Activated naive CD8-positive, alpha-beta T cell (primary cell): ENCODE data around the gene RASSF5.

Source experiments
- H3K27ac Mint-ChIP-seq: one replicate; pipeline ENCODE4 v1.8.0; 2021; ENCODE audit warnings: mixed read lengths
- H3K27me3 Mint-ChIP-seq: one replicate; pipeline ENCODE4 v1.8.0; 2021; ENCODE audit warnings: mixed read lengths
- H3K36me3 Mint-ChIP-seq: one replicate; pipeline ENCODE4 v1.8.0; 2021; ENCODE audit warnings: mixed read lengths
- H3K4me1 Mint-ChIP-seq: one replicate; pipeline ENCODE4 v1.8.0; 2021; ENCODE audit warnings: low read depth, mixed read lengths
- H3K4me3 Mint-ChIP-seq: one replicate; pipeline ENCODE4 v1.8.0; 2021; ENCODE audit warnings: mild to moderate bottlenecking, mixed read lengths
- H3K9me3 Mint-ChIP-seq: one replicate; pipeline ENCODE4 v1.8.0; 2021; ENCODE audit warnings: low read depth, mixed read lengths

RASSF5 gene

GRCh38 chr1:206568779-206569352, 61.5 kb downstream of the RASSF5 start:
- Mint-ChIP-seq H3K4me3 (peak overlapping the region; percentile 94), H3K4me1 (peaks cover 97% of the 10 kb centered on the region), H3K27ac (peak overlapping the region; percentile 100), H3K36me3 (peaks cover 41% of the 10 kb centered on the region), H3K27me3 (no peaks in the 10 kb centered on the region), H3K9me3 (no peaks in the 10 kb centered on the region)

DNA sequence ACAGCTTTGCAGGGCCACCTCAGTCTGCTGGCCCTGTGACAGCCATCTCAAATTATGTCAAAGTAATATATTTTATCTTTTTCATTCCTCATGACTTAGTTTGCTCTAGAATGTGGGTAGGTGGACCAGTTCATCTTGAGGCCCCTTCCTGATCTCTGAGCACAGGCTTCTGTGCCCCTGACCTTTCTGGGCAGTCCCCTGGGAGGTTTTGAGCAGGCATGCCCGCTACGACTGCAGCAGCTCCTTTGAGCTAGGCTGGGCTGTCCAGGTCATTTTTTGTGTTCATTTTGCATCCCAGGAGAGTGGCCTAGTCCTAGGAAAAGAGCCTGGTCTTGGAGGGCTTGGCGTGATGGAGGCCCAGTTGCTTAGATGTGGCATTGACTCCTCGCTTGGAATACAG, 62.2 kb downstream of the RASSF5 start:
- Mint-ChIP-seq H3K27ac (peak overlapping the region; percentile 100), H3K4me1 (peaks cover 97% of the 10 kb centered on the region), H3K27me3 (no peaks in the 10 kb centered on the region), H3K9me3 (no peaks in the 10 kb centered on the region), H3K36me3 (peaks cover 42% of the 10 kb centered on the region), H3K4me3 (peak overlapping the region; percentile 94)

DNA sequence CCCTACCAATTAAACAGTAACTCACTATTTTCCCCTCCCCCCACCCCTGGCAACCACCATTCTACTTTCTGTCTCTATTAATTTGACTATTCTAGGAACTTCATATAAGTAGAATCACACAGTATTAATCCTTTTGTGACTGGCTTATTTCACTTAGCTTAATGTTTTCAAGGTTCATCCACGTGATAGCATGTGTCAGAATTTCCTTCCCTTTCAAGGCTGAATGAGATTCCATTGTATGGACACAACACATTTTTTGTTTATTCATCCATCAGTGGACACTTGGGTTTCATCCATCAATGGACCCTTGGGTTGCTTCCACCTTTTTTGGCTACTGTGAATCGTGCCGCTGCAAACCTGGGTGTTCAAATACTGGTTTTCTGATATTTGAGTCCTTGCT, 63.2 kb downstream of the RASSF5 start:
- peak overlapping the region; percentile 100 for H3K27ac Mint-ChIP-seq
- peaks cover 37% of the 10 kb centered on the region for H3K36me3 Mint-ChIP-seq
- H3K9me3 Mint-ChIP-seq: no peaks in the 10 kb centered on the region
- H3K4me3 Mint-ChIP-seq: peak overlapping the region; percentile 94
- no peaks in the 10 kb centered on the region for H3K27me3 Mint-ChIP-seq
- H3K4me1 Mint-ChIP-seq: peaks cover 96% of the 10 kb centered on the region

GRCh38 chr1:206572835-206573234, 65.5 kb downstream of the RASSF5 start:
- H3K36me3 Mint-ChIP-seq: peaks cover 32% of the 10 kb centered on the region
- no peaks in the 10 kb centered on the region for H3K9me3 Mint-ChIP-seq
- H3K27me3 Mint-ChIP-seq: no peaks in the 10 kb centered on the region
- H3K4me1 Mint-ChIP-seq: peaks cover 96% of the 10 kb centered on the region
- H3K4me3 Mint-ChIP-seq: peak overlapping the region; percentile 25
- H3K27ac Mint-ChIP-seq: peak overlapping the region; percentile 100

GRCh38 chr1:206573319-206573718, 66.0 kb downstream of the RASSF5 start:
- peaks cover 35% of the 10 kb centered on the region for H3K36me3 Mint-ChIP-seq
- peaks cover 97% of the 10 kb centered on the region for H3K4me1 Mint-ChIP-seq
- H3K9me3 Mint-ChIP-seq: no peaks in the 10 kb centered on the region
- peak overlapping the region; percentile 100 for H3K27ac Mint-ChIP-seq
- peak overlapping the region; percentile 66 for H3K4me3 Mint-ChIP-seq
- H3K27me3 Mint-ChIP-seq: no peaks in the 10 kb centered on the region

GRCh38 chr1:206573762-206574161, 66.4 kb downstream of the RASSF5 start:
- Mint-ChIP-seq H3K27me3 (no peaks in the 10 kb centered on the region), H3K27ac (peak overlapping the region; percentile 100), H3K4me1 (peaks cover 97% of the 10 kb centered on the region), H3K36me3 (peaks cover 34% of the 10 kb centered on the region), H3K9me3 (no peaks in the 10 kb centered on the region), H3K4me3 (peak overlapping the region; percentile 66)

- Mint-ChIP-seq H3K4me3 (peak overlapping the region; percentile 85), H3K27me3 (no peaks in the 10 kb centered on the region), H3K9me3 (no peaks in the 10 kb centered on the region), H3K36me3 (peaks cover 39% of the 10 kb centered on the region), H3K4me1 (peaks cover 99% of the 10 kb centered on the region), H3K27ac (peak overlapping the region; percentile 100)
These were observed 68.0 kb downstream of the RASSF5 start for GRCh38 chr1:206575165-206575893.

DNA sequence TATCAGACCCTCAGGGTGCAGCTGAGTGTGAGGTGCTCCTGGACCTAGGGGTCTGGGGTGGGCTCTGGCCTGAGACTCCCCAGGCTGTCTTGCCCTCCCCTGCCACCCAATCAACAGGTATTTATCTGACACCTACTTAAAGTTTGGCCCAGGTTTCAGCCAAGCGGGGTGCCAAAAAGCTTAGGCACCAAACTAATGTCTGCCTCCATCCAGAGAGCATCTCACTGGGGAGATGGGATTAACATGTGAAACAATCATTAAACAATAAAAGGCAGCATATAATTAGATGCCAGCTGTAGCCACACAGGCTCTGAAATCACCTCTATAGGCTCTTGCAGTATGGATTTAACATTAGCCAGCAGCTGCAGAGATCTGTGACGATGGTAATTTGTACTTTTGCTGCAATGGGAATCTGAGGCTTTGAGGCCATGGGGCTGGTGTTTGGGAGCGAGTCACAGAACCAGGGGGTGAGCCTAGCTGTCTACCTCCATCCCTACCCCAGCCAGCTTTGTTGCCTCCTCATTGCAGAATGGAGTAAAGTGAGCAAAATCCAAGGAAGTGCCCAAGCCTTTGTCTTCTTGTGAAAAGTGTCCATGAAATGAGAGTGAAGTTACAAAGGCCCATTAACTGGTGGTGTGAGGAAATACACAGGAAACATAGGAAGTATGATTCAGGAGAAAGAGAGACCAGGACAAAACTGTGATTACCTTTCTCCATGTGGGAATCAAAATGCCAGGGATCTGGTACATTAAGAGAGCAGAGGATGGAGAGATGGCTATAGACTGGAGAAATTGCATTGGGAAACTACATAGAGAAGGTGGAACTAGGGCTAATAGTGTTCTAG, 68.8 kb downstream of the RASSF5 start:
- peaks cover 42% of the 10 kb centered on the region for H3K36me3 Mint-ChIP-seq
- peaks cover 99% of the 10 kb centered on the region for H3K4me1 Mint-ChIP-seq
- no peaks in the 10 kb centered on the region for H3K9me3 Mint-ChIP-seq
- H3K4me3 Mint-ChIP-seq: peak overlapping the region; percentile 85
- no peaks in the 10 kb centered on the region for H3K27me3 Mint-ChIP-seq
- peak overlapping the region; percentile 100 for H3K27ac Mint-ChIP-seq

DNA sequence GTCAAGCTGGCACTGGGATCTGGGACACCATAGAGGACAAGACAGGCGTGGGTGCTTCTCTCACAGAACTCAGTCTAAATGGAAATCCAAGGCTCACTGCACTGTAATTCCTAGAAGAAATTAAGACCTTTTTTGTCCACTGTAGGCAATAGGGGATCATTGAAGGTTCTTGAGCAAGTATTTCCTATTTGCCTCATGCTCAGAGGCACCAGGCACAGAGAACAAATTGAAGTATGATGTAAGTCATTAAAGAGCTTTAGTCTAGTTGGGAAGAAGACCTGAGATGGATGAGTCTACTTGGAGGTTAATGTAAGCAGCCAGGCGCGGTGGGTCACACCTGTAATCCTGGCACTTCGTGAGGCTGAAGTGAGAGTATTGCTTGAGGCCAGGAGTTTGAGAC, 70.3 kb downstream of the RASSF5 start:
- H3K4me3 Mint-ChIP-seq: peak overlapping the region; percentile 84
- no peaks in the 10 kb centered on the region for H3K9me3 Mint-ChIP-seq
- H3K27ac Mint-ChIP-seq: peak overlapping the region; percentile 100

DNA sequence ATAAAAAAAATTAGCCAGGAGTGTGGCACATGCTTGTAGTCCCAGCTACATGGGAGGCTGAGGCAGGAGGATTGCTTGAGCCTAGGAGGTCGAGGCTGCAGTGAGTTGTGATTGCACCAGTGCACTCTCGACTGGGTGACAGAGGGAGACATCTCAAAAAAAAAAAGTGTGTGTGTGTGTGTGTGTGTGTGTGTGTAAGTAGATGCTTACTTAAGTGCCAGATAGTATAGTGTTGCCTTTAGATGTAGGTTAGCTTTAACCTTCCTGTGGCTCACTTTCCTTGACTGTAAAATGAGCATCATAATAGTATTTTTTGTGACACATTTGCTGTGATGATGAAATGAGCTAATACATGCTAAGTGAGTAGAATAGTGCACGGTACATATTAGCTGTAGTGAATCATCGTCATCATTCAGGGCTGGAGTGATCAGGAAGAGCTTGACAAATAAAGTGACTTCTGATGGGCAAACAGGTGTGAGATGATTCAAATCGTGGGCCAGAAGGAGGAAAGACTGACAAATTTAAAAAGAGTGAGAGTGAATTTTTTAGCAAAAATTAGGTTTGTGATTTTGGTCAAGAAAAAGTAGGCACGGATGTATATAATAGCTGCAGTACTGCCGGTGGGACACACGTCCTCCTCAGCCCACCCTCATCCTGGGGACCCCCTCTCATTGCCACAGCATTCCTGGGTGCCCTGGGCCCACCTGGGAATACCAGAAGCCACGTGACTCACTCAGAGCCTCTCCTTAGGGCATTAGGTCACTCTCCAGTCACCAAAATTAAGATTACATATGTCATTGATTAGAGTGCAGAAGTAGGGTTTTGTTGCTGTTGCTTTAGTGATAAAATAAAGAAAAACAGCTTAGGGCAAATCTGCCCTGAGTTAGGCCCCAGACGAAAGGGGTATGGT, 71.0 kb downstream of the RASSF5 start:
- no peaks in the 10 kb centered on the region for H3K9me3 Mint-ChIP-seq
- no peaks in the 10 kb centered on the region for H3K27me3 Mint-ChIP-seq
- peaks cover 99% of the 10 kb centered on the region for H3K4me1 Mint-ChIP-seq
- peaks cover 27% of the 10 kb centered on the region for H3K36me3 Mint-ChIP-seq
- peak overlapping the region; percentile 100 for H3K27ac Mint-ChIP-seq
- peak overlapping the region; percentile 84 for H3K4me3 Mint-ChIP-seq

More for the DNA sequence above, 70.3 kb downstream of the RASSF5 start:
- Mint-ChIP-seq H3K36me3 (peaks cover 33% of the 10 kb centered on the region), H3K27me3 (no peaks in the 10 kb centered on the region), H3K4me1 (peaks cover 99% of the 10 kb centered on the region)

GRCh38 chr1:206578978-206579374, 71.6 kb downstream of the RASSF5 start:
- Mint-ChIP-seq H3K27me3 (no peaks in the 10 kb centered on the region), H3K9me3 (no peaks in the 10 kb centered on the region), H3K4me1 (peaks cover 97% of the 10 kb centered on the region), H3K4me3 (peak overlapping the region; percentile 84), H3K36me3 (peaks cover 23% of the 10 kb centered on the region), H3K27ac (peak overlapping the region; percentile 100)

DNA sequence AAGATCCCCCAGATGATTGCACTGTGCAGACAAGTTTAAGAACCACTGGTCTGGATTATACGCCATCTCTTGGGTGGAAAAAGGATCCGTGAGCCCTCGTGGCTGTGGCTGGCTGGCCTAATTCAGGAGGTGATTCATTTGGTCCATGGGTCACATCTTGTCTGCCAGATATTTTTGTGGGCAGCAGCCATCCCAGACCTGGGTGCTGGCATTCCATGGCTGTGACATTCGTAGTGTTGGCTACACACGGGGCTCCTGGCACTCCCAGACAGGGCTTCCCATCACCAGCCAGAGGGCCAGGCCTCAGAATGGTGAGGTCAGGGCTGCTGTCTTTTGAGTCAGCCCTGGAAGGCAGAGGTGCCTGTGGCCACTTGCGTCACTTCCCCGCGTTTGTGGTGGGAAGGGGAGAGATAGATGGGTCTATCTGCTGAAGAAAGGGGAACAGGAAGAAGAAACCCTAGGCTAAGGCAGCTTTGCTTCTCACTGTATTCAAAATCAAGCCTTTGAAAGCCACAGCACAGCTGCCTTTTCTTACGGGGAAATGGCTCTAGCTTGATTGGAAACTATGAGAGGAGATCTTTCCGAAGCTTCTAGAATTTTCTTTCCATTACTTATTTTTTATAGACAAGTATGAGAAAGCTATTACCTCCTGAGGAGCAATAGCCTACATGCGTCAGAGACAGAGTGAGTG, 72.6 kb downstream of the RASSF5 start:
- Mint-ChIP-seq H3K4me3 (peak overlapping the region; percentile 84), H3K4me1 (peaks cover 90% of the 10 kb centered on the region), H3K36me3 (peaks cover 20% of the 10 kb centered on the region), H3K27ac (peak overlapping the region; percentile 100), H3K9me3 (no peaks in the 10 kb centered on the region), H3K27me3 (no peaks in the 10 kb centered on the region)

- H3K4me3 Mint-ChIP-seq: peak overlapping the region; percentile 84
- peaks cover 87% of the 10 kb centered on the region for H3K4me1 Mint-ChIP-seq
- peak overlapping the region; percentile 100 for H3K27ac Mint-ChIP-seq
- H3K27me3 Mint-ChIP-seq: no peaks in the 10 kb centered on the region
- H3K9me3 Mint-ChIP-seq: no peaks in the 10 kb centered on the region
- H3K36me3 Mint-ChIP-seq: peaks cover 20% of the 10 kb centered on the region
These were observed 73.2 kb downstream of the RASSF5 start for GRCh38 chr1:206580438-206581113.
